HepG2 (cell line): ENCODE results near the gene MADD. TPM values are rescaled to one million over a fixed set of nuclear protein-coding genes. Genes with fewer than 3 reads are reported as not detected.

Experiments used
- ATAC-seq: fragments of 200-7000 bp; cut with Tn5 transposase; 3 replicates; pipeline ENCODE4 v1.9.1; 2020; ENCODE audit warnings: mild to moderate bottlenecking, moderate library complexity
- BruUV-seq: library from RNA; stranded (reverse); fragments of 400-500 nt; replicated peaks from 2 replicates; lab custom pipeline; 2021; lab: Mats Ljungman, UMichigan
- CTCF ChIA-PET: fragments of 300-600 bp; formaldehyde crosslinking; extraction: SDS; loops from one replicate; lab custom pipeline; 2021; ENCODE audit warnings: low total read pairs, inconsistent platforms, low intra/inter-chr PET ratio; lab: Yijun Ruan, JAX
- POLR2A ChIA-PET: fragments of 350-600 bp; sonication (Branson Sonifier 250); formaldehyde crosslinking; loops from one replicate; lab custom pipeline; 2020; ENCODE audit warnings: antibody characterized with exemption, inconsistent platforms; lab: Yijun Ruan, JAX
- DNase-seq: peaks from one replicate; pipeline ENCODE4 v3.0.0-alpha.2; 2015; ENCODE audit warnings: low spot score
- FAIRE-seq: peaks from 3 replicates; lab custom pipeline; 2011; peaks lifted over from hg19 to GRCh38; lab: Jason Lieb, UNC
- H2AFZ ChIP-seq: one replicate; pipeline ENCODE4 v1.6.1; 2011; ENCODE audit warnings: low read length, inconsistent platforms
- H3K27ac ChIP-seq: fragments of 300-600 bp; 3 replicates; pipeline ENCODE4 v1.8.0; 2011; ENCODE audit warnings: mixed run types, mild to moderate bottlenecking, mixed read lengths, low read length, inconsistent platforms; ENCODE audit not compliant: insufficient read depth; ENCODE audit errors: extremely low read length
- H3K27me3 ChIP-seq, 2 experiments: fragments of 200-600 bp in 1 of 2; 2 replicates in 1 of 2; 3 replicates in 1 of 2; pipeline versions ENCODE4 v1.6.0 to v1.8.0; 2011; ENCODE audit warnings: low read length in 2 of 2, mild to moderate bottlenecking in 2 of 2, moderate library complexity in 2 of 2, inconsistent platforms in 1 of 2; ENCODE audit not compliant: insufficient read depth in 2 of 2, control insufficient read depth in 1 of 2
- H3K36me3 ChIP-seq, 2 experiments: fragments of 200-600 bp in 1 of 2; replicated peaks in 1 of 2; 2 replicates in 1 of 2; 3 replicates in 1 of 2; pipeline versions ENCODE4 v1.5.1 to v1.8.0; 2011; ENCODE audit warnings: low read length in 2 of 2, inconsistent platforms in 1 of 2; ENCODE audit not compliant: insufficient read depth in 2 of 2, control insufficient read depth in 1 of 2
- H3K4me1 ChIP-seq: 2 replicates; pipeline ENCODE4 v1.5.1; 2012; ENCODE audit warnings: low read length, inconsistent platforms; ENCODE audit not compliant: insufficient read depth
- H3K4me2 ChIP-seq: 2 replicates; pipeline ENCODE4 v1.6.0; 2011; ENCODE audit warnings: low read depth, low read length, inconsistent platforms
- H3K4me3 ChIP-seq, 3 experiments: fragments of 200-600 bp in 1 of 3; sonication (generic), shearing (Covaris generic) in 1 of 3; replicated peaks in 1 of 3; 2 replicates each; pipeline ENCODE4 v1.5.1; 2011 to 2016; ENCODE audit warnings: low read length in 3 of 3, inconsistent platforms in 2 of 3, low read depth in 2 of 3, mild to moderate bottlenecking in 2 of 3, control low read depth in 1 of 3, mixed read lengths in 1 of 3; ENCODE audit not compliant: insufficient read depth in 1 of 3
- H3K79me2 ChIP-seq: one replicate; pipeline ENCODE4 v1.6.1; 2011; ENCODE audit warnings: low read length, inconsistent platforms; ENCODE audit not compliant: insufficient read depth
- H3K9ac ChIP-seq: 2 replicates; pipeline ENCODE4 v1.6.0; 2011; ENCODE audit warnings: mild to moderate bottlenecking, low read depth, low read length, inconsistent platforms; ENCODE audit not compliant: insufficient read depth
- H3K9me3 ChIP-seq: 2 replicates; pipeline ENCODE4 v1.5.1; 2012; ENCODE audit warnings: mild to moderate bottlenecking, low read length
- H4K20me1 ChIP-seq: 2 replicates; pipeline ENCODE4 v1.6.0; 2011; ENCODE audit warnings: inconsistent platforms, mild to moderate bottlenecking, low read length, moderate library complexity; ENCODE audit not compliant: insufficient read depth
- FLYWCH1 ChIP-seq: sonication (generic); formaldehyde crosslinking; IDR thresholded peaks from 2 replicates; pipeline ENCODE4 v1.8.1; 2023; ENCODE audit warnings: mild to moderate bottlenecking, missing genetic modification reagents
- GATAD1 ChIP-seq: IDR thresholded peaks from 2 replicates; pipeline ENCODE4 v1.6.1; 2016; ENCODE audit warnings: missing genetic modification reagents, missing compliant biosample characterization
- PAXIP1 ChIP-seq: sonication (generic); formaldehyde crosslinking; conservative IDR thresholded peaks from 2 replicates; pipeline ENCODE4 v1.4.0; 2020; ENCODE audit warnings: mild to moderate bottlenecking, missing genetic modification reagents, moderate library complexity
- SAFB2 ChIP-seq: sonication (generic); formaldehyde crosslinking; IDR thresholded peaks from 2 replicates; pipeline ENCODE4 v1.5.1; 2020; ENCODE audit warnings: missing genetic modification reagents, low read depth, mild to moderate bottlenecking, borderline replicate concordance
- SMAD1 ChIP-seq: sonication (generic); formaldehyde crosslinking; IDR thresholded peaks from 2 replicates; pipeline ENCODE4 v1.4.0; 2020; ENCODE audit warnings: missing genetic modification reagents, low read depth, mild to moderate bottlenecking, borderline replicate concordance
- SMC3 ChIP-seq: IDR thresholded peaks from 2 replicates; pipeline ENCODE4 v1.6.1; 2011; ENCODE audit warnings: low read length, improper control_type of control experiment
- TFAP4 ChIP-seq: sonication (generic); IDR thresholded peaks from 2 replicates; pipeline ENCODE4 v1.6.1; 2016; ENCODE audit warnings: low read depth, borderline replicate concordance
- ZBTB34 ChIP-seq: sonication (generic); formaldehyde crosslinking; IDR thresholded peaks from 2 replicates; pipeline ENCODE4 v1.8.0; 2022; ENCODE audit warnings: mild to moderate bottlenecking, missing genetic modification reagents
- ZBTB43 ChIP-seq: sonication (generic); formaldehyde crosslinking; conservative IDR thresholded peaks from 2 replicates; pipeline ENCODE4 v1.4.0; 2020; ENCODE audit warnings: missing genetic modification reagents
- ZNF263 ChIP-seq: sonication (generic); formaldehyde crosslinking; IDR thresholded peaks from 2 replicates; pipeline ENCODE4 v1.4.0; 2020; ENCODE audit warnings: missing genetic modification reagents
- ZNF34 ChIP-seq: sonication (generic); formaldehyde crosslinking; IDR thresholded peaks from 2 replicates; pipeline ENCODE4 v1.4.0; 2020; ENCODE audit warnings: mild to moderate bottlenecking, missing genetic modification reagents, borderline replicate concordance
- ZNF570 ChIP-seq: sonication (generic); formaldehyde crosslinking; IDR thresholded peaks from 2 replicates; pipeline ENCODE4 v1.4.0; 2020; ENCODE audit warnings: mild to moderate bottlenecking, missing genetic modification reagents, borderline replicate concordance
- ZNF713 ChIP-seq: sonication (generic); formaldehyde crosslinking; IDR thresholded peaks from 2 replicates; pipeline ENCODE4 v1.4.0; 2020; ENCODE audit warnings: mild to moderate bottlenecking, missing genetic modification reagents
- WGBS: methylation state at CpG from one replicate; pipeline ENCODE4 v1.1.6; 2017; ENCODE audit warnings: low lambda C conversion rate; 5-methylcytosine and 5-hydroxymethylcytosine counted together
- in situ Hi-C: cut with HindIII; loops from 2 replicates; pipeline ENCODE4 v1.10.0; 2017; ENCODE audit warnings: low pct_unique_long_range_greater_than_20kb; ENCODE audit not compliant: extremely low pct_ligation_motif_present
- intact Hi-C: fragments of 100-400 bp; cut with micrococcal nuclease; formaldehyde crosslinking; loops from one replicate; pipeline ENCODE4 v1.10.0; 2022; ENCODE audit not compliant: unreplicated experiment
- polyA plus RNA-seq, 8 experiments: library from polyadenylated mRNA; depleted of rRNA in 3 of 8; stranded (reverse) in 7 of 8; unstranded in 1 of 8; fragments of >200 nt; fragmentation: Illumina TruSeq in 4 of 8; extraction: Trizol in 4 of 8; gene quantifications; 2 replicates each; pipeline versions ENCODE4 v1.2.1 to v1.2.3, GENCODE V29; 2011 to 2016; ENCODE audit warnings: low read depth in 4 of 8, missing spikeins in 1 of 8, mixed read lengths in 1 of 8; ENCODE audit not compliant: insufficient read depth in 1 of 8
- total RNA-seq, 5 experiments: library from RNA; depleted of rRNA; stranded (reverse); fragments of >200 nt; fragmentation: Illumina TruSeq; extraction: Trizol; gene quantifications; 2 replicates each; pipeline ENCODE4 v1.2.3, GENCODE V29; 2016; ENCODE audit warnings: low read depth in 1 of 5

MADD gene
- total and polyA plus RNA-seq, 2 of the 13 experiments (the other 11 are each of a cell fraction or from before 2014, with no cell fraction given), result 18.0 to 29.2 TPM

- Histone ChIP-seq H3K4me1 (peaks cover 69% of the 10 kb centered on the region), H3K27ac (peak overlapping the region; percentile 94), H3K9me3 (no peaks in the 10 kb centered on the region), H3K36me3 (peaks cover 6 to 16% of the 10 kb centered on the region in 2 experiments; a peak in 3 of 5 replicates), H3K27me3 (no peaks in the 10 kb centered on the region; a peak in 1 of 5 replicates), H3K79me2 (peaks cover 39% of the 10 kb centered on the region), H3K9ac (peak overlapping the region; percentile 84), H3K4me3 (peak overlapping the region; percentile 69 to 92 (median 85)), H4K20me1 (no peaks in the 10 kb centered on the region), H2AFZ (no peak overlapping the region), H3K4me2 (peak overlapping the region; percentile 88)
- ChIA-PET CTCF (no interaction called here), POLR2A (interaction anchor here (0.9 to 4.1 kb wide), 19 partner anchors 10 to 654 kb away, joined by 3 to 106 read pairs (median 11); partner anchors contain the start of genes AMBRA1, ARFGAP2, CSTPP1 and DDB2)
- no peak for DNase-seq
- FAIRE-seq, result no peak
- peak; percentile 38 for ATAC-seq
- in situ Hi-C loops (loop anchor here (5.0 kb wide), 1 partner anchor 71 kb away; the partner anchor contains the start of gene ARFGAP2), intact Hi-C loops (no loop called here)
- WGBS, result 3% methylated on average over 6 of the region's 7 CpGs
- TSS peak; percentile 81 for BruUV-seq
- TF ChIP-seq SMAD1 (no peak), PAXIP1 (CRISPR knock-in tag) (no peak), ZNF263 (CRISPR knock-in tag) (no peak), ZBTB34 (CRISPR knock-in tag) (0 out of 2 replicates have a peak, but pooled peaks have one; percentile 11), ZBTB43 (0 out of 2 replicates have a peak, but pooled peaks have one; percentile 8), GATAD1 (CRISPR knock-in tag) (no peak), SAFB2 (CRISPR knock-in tag) (0 out of 2 replicates have a peak, but pooled peaks have one; percentile 7), ZNF570 (CRISPR knock-in tag) (0 out of 2 replicates have a peak, but pooled peaks have one; percentile 26), TFAP4 (peak; percentile 82), FLYWCH1 (0 out of 2 replicates have a peak, but pooled peaks have one; percentile 51), ZNF713 (0 out of 2 replicates have a peak, but pooled peaks have one; percentile 22), SMC3 (no peak), ZNF34 (CRISPR knock-in tag) (0 out of 2 replicates have a peak, but pooled peaks have one; percentile 60)
Measured at GRCh38 chr11:47248304-47248663, 21.6 kb upstream of the MADD start.
